IMR-90 (cell line): ENCODE measurements around the gene THADA. TPM values are rescaled to one million over a fixed set of nuclear protein-coding genes. Genes with fewer than 3 reads are reported as not detected.

Experiments used
- ATAC-seq: fragments of 200-7000 bp; cut with Tn5 transposase; 2 replicates; pipeline ENCODE4 v1.9.1; 2020; ENCODE audit warnings: low read depth, mild to moderate bottlenecking, moderate library complexity
- BruUV-seq: library from RNA; stranded (reverse); fragments of 400-500 nt; replicated peaks from 2 replicates; lab custom pipeline; 2021; lab: Mats Ljungman, UMichigan
- CTCF ChIA-PET: fragments of 300-600 bp; formaldehyde crosslinking; extraction: SDS; loops from one replicate; lab custom pipeline; 2021; ENCODE audit warnings: antibody characterized with exemption; lab: Yijun Ruan, JAX
- POLR2A ChIA-PET: fragments of 300-600 bp; sonication (Branson Sonifier 250); formaldehyde crosslinking; loops from one replicate; lab custom pipeline; 2022; ENCODE audit warnings: antibody characterized with exemption; ENCODE audit not compliant: unreplicated experiment; lab: Charles Lee
- DNase-seq: peaks from one replicate; pipeline ENCODE4 v3.0.0; 2013
- H2AFZ ChIP-seq: replicated peaks from 2 replicates; pipeline ENCODE3; 2013; ENCODE audit warnings: low read length, mild to moderate bottlenecking; ENCODE audit not compliant: poor library complexity
- H2AK5ac ChIP-seq: 2 replicates; pipeline ENCODE4 v1.6.1; 2013; ENCODE audit warnings: low read depth, low read length, inconsistent platforms
- H2AK9ac ChIP-seq: replicated peaks from 2 replicates; pipeline ENCODE3; 2013; ENCODE audit warnings: mild to moderate bottlenecking, low read depth, low read length, moderate library complexity; ENCODE audit not compliant: poor library complexity
- H2BK120ac ChIP-seq: 2 replicates; pipeline ENCODE4 v1.6.1; 2013; ENCODE audit warnings: low read depth, low read length, inconsistent platforms
- H2BK15ac ChIP-seq: 3 replicates; pipeline ENCODE4 v1.6.1; 2013; ENCODE audit warnings: low read depth, low read length, inconsistent platforms
- H2BK20ac ChIP-seq: 2 replicates; pipeline ENCODE4 v1.6.1; 2013; ENCODE audit warnings: low read depth, mild to moderate bottlenecking, inconsistent platforms, low read length, moderate library complexity
- H2BK5ac ChIP-seq: 2 replicates; pipeline ENCODE4 v1.6.1; 2013; ENCODE audit warnings: mild to moderate bottlenecking, low read depth, low read length, inconsistent platforms; ENCODE audit not compliant: poor library complexity, severe bottlenecking
- H3K14ac ChIP-seq: replicated peaks from 2 replicates; pipeline ENCODE4 v1.6.1; 2013; ENCODE audit warnings: low read depth, low read length, inconsistent platforms
- H3K18ac ChIP-seq: 2 replicates; pipeline ENCODE4 v1.6.1; 2013; ENCODE audit warnings: low read depth, low read length, control low read depth
- H3K23ac ChIP-seq: 2 replicates; pipeline ENCODE4 v1.6.1; 2013; ENCODE audit warnings: low read depth, low read length, inconsistent platforms
- H3K27ac ChIP-seq: 2 replicates; pipeline ENCODE4 v1.5.1; 2013; ENCODE audit warnings: mild to moderate bottlenecking, control low read depth, low read length; ENCODE audit not compliant: insufficient read depth
- H3K27me3 ChIP-seq: 2 replicates; pipeline ENCODE4 v1.6.1; 2013; ENCODE audit warnings: low read length; ENCODE audit not compliant: control insufficient read depth, insufficient read depth
- H3K36me3 ChIP-seq: 2 replicates; pipeline ENCODE4 v1.6.1; 2013; ENCODE audit warnings: low read length, mixed read lengths; ENCODE audit not compliant: control insufficient read depth, insufficient read depth
- H3K4ac ChIP-seq: 2 replicates; pipeline ENCODE4 v1.6.1; 2013; ENCODE audit warnings: low read depth, low read length, inconsistent platforms
- H3K4me1 ChIP-seq: 2 replicates; pipeline ENCODE4 v1.6.1; 2013; ENCODE audit warnings: low read length, mixed read lengths; ENCODE audit not compliant: control insufficient read depth, insufficient read depth
- H3K4me2 ChIP-seq: 2 replicates; pipeline ENCODE4 v1.6.1; 2013; ENCODE audit warnings: low read depth, mild to moderate bottlenecking, control low read depth, low read length, moderate library complexity
- H3K4me3 ChIP-seq: 2 replicates; pipeline ENCODE4 v1.5.1; 2013; ENCODE audit warnings: low read depth, mild to moderate bottlenecking, control low read depth, low read length, moderate library complexity; ENCODE audit not compliant: insufficient read depth
- H3K56ac ChIP-seq: 2 replicates; pipeline ENCODE4 v1.6.1; 2013; ENCODE audit warnings: low read length, inconsistent platforms; ENCODE audit not compliant: insufficient read depth; ENCODE audit errors: extremely low read depth
- H3K79me1 ChIP-seq, 2 experiments: 2 replicates each; pipeline ENCODE4 v1.6.1; 2013; ENCODE audit warnings: low read length in 2 of 2, inconsistent platforms in 1 of 2, low read depth in 1 of 2
- H3K9ac ChIP-seq: 2 replicates; pipeline ENCODE4 v1.6.1; 2013; ENCODE audit warnings: low read depth, low read length, control low read depth
- H3K9me1 ChIP-seq: 2 replicates; pipeline ENCODE4 v1.6.1; 2013; ENCODE audit warnings: low read length, inconsistent platforms; ENCODE audit not compliant: insufficient read depth
- H3K9me3 ChIP-seq: 2 replicates; pipeline ENCODE4 v1.6.1; 2013; ENCODE audit warnings: low read length; ENCODE audit not compliant: control insufficient read depth, insufficient read depth
- H4K20me1 ChIP-seq: 2 replicates; pipeline ENCODE4 v1.6.1; 2013; ENCODE audit warnings: low read length, inconsistent platforms; ENCODE audit not compliant: insufficient read depth
- H4K5ac ChIP-seq: 2 replicates; pipeline ENCODE4 v1.6.1; 2013; ENCODE audit warnings: mild to moderate bottlenecking, low read depth, low read length, control low read depth
- H4K8ac ChIP-seq, 2 experiments: 2 replicates each; pipeline ENCODE4 v1.6.1; 2013; ENCODE audit warnings: low read depth in 2 of 2, low read length in 2 of 2, control low read depth in 1 of 2, inconsistent platforms in 1 of 2
- H4K91ac ChIP-seq: 2 replicates; pipeline ENCODE4 v1.6.1; 2013; ENCODE audit warnings: low read depth, low read length, inconsistent platforms; ENCODE audit not compliant: insufficient read depth
- CHD1 ChIP-seq: IDR thresholded peaks from 2 replicates; pipeline ENCODE4 v1.6.1; 2012; ENCODE audit warnings: low read depth, low read length, improper control_type of control experiment
- CTCF ChIP-seq: conservative IDR thresholded peaks from 2 replicates; pipeline ENCODE4 v1.5.1; 2012; ENCODE audit warnings: mild to moderate bottlenecking, low read depth, low read length, improper control_type of control experiment
- FOS ChIP-seq: fragments of 150-350 bp; IDR thresholded peaks from 2 replicates; pipeline ENCODE4 v1.6.1; 2016; ENCODE audit warnings: low read depth, low read length
- MAFK ChIP-seq: IDR thresholded peaks from 2 replicates; pipeline ENCODE4 v1.6.1; 2012; ENCODE audit warnings: low read depth, low read length, improper control_type of control experiment
- MAZ ChIP-seq: IDR thresholded peaks from 2 replicates; pipeline ENCODE4 v1.6.1; 2012; ENCODE audit warnings: low read depth, mild to moderate bottlenecking, low read length, improper control_type of control experiment, moderate library complexity, borderline replicate concordance
- MXI1 ChIP-seq: IDR thresholded peaks from 2 replicates; pipeline ENCODE4 v1.6.1; 2012; ENCODE audit warnings: low read depth, mild to moderate bottlenecking, low read length, moderate library complexity, borderline replicate concordance
- NFE2L2 ChIP-seq: fragments of 150-350 bp; IDR thresholded peaks from 2 replicates; pipeline ENCODE4 v1.6.1; 2016; ENCODE audit warnings: low read depth, mild to moderate bottlenecking, low read length
- POLR2A ChIP-seq: IDR thresholded peaks from 2 replicates; pipeline ENCODE4 v1.6.1; 2012; ENCODE audit warnings: mild to moderate bottlenecking, low read depth, low read length
- RAD21 ChIP-seq: IDR thresholded peaks from 2 replicates; pipeline ENCODE4 v1.6.1; 2012; ENCODE audit warnings: low read length, improper control_type of control experiment
- RCOR1 ChIP-seq: IDR thresholded peaks from 2 replicates; pipeline ENCODE4 v1.6.1; 2012; ENCODE audit warnings: mild to moderate bottlenecking, low read length, improper control_type of control experiment; ENCODE audit not compliant: insufficient replicate concordance
- SMC3 ChIP-seq: fragments of 150-350 bp; IDR thresholded peaks from 2 replicates; pipeline ENCODE4 v1.6.1; 2016; ENCODE audit warnings: low read depth, mild to moderate bottlenecking, antibody characterized with exemption, low read length, moderate library complexity
- WGBS, 2 experiments: methylation state at CpG; one replicate each; pipeline versions ENCODE4 v1.1.5 to v1.1.7; 2013; ENCODE audit warnings: missing lambda C conversion rate in 2 of 2; ENCODE audit not compliant: insufficient read length in 1 of 2; ENCODE audit errors: extremely low coverage in 2 of 2; 5-methylcytosine and 5-hydroxymethylcytosine counted together
- dilution Hi-C: fragments of 300-500 bp; cut with HindIII; formaldehyde crosslinking; loops from one replicate; pipeline ENCODE4 v1.14.3; 2018; ENCODE audit warnings: low sequenced_read_pairs; ENCODE audit not compliant: unreplicated experiment
- in situ Hi-C: fragments of 300-500 bp; cut with MboI; formaldehyde crosslinking; loops from 3 replicates; pipeline ENCODE4 v1.14.3; 2019; ENCODE audit warnings: low sequenced_read_pairs, inconsistent platforms, mixed read lengths
- intact Hi-C: fragments of 100-400 bp; cut with micrococcal nuclease; formaldehyde crosslinking; loops from 2 replicates; pipeline ENCODE4 v1.10.0; 2022
- polyA plus RNA-seq, 3 experiments: library from polyadenylated mRNA; depleted of rRNA; stranded (reverse); fragments of >200 nt; gene quantifications; 2 replicates each; pipeline ENCODE4 v1.2.3, GENCODE V29; 2012; ENCODE audit warnings: low replicate concordance in 1 of 3
- total RNA-seq: library from RNA; depleted of rRNA; stranded (reverse); fragments of >200 nt; gene quantifications from 2 replicates; pipeline ENCODE4 v1.2.3, GENCODE V29; 2012
- TF ChIP-seq, protein P1 (sequence below): fragments of 150-350 bp; IDR thresholded peaks from 2 replicates; pipeline ENCODE4 v1.6.1; 2017; ENCODE audit warnings: mild to moderate bottlenecking, antibody characterized with exemption, low read length, low read depth

The THADA gene
- total and polyA plus RNA-seq, 2 of the 4 experiments (the other 2 are of a cell fraction), result 10.5 to 21.3 TPM

DNA sequence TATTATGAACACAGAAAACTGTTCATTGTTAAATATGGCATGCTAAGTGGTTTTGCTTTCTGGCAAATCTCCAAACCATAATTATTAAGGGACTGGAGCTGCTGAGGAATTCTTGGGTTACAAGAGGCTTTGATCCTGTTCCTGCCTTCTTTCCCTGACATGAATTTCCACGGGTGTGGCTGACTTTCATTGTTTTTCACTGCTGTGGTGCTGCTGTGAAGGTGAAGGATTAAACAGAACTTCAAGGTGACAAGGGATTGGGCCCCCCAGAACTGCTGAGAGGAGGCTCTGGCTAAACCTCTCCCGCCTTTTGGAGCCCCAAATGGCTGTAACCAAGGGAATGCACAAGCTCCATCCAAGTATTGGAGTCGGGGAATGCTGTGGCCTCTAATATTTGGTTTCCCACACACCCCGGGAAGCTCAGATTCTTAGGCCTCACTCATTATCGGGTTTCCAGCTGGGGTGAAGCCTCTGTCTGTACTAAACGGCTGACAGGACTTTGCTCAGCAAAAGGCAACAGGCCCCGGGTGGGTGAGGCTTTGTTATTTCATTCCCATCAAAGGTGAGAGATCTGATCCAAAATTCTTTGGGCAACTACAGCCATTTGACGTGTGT lies 340.4 kb downstream of the THADA start:
- dilution Hi-C loops (no loop called here), in situ Hi-C loops (no loop called here), intact Hi-C loops (no loop called here)
- H3K23ac ChIP-seq, result no peak overlapping the region
- H2AK9ac ChIP-seq, result no peak overlapping the region
- ATAC-seq, result no peak
- H3K56ac ChIP-seq, result no peak overlapping the region
- no peak overlapping the region for H2BK120ac ChIP-seq
- H3K4me2 ChIP-seq, result no peak overlapping the region
- peaks cover 4% of the 10 kb centered on the region for H3K9me1 ChIP-seq
- WGBS, 2 experiments, result 20% methylated on average over 1 of the region's 8 CpGs; no CpG with 5 or more reads in 1 of the 2 experiments
- no peaks in the 10 kb centered on the region for H3K79me1 ChIP-seq
- TF ChIP-seq NFE2L2 (no peak), SMC3 (no peak), MAZ (no peak), MXI1 (no peak), MAFK (no peak), FOS (no peak), RAD21 (no peak), POLR2A (no peak), CHD1 (no peak), RCOR1 (no peak), CTCF (no peak)
- TF ChIP-seq, protein P1, sequence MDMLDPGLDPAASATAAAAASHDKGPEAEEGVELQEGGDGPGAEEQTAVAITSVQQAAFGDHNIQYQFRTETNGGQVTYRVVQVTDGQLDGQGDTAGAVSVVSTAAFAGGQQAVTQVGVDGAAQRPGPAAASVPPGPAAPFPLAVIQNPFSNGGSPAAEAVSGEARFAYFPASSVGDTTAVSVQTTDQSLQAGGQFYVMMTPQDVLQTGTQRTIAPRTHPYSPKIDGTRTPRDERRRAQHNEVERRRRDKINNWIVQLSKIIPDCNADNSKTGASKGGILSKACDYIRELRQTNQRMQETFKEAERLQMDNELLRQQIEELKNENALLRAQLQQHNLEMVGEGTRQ, result no peak
- no peak overlapping the region for H2BK15ac ChIP-seq
- H3K36me3 ChIP-seq, result peaks cover 2% of the 10 kb centered on the region; the same call in 1 of the 2 replicates
- DNase-seq, result no peak
- ChIA-PET POLR2A (no interaction called here), CTCF (no interaction called here)
- BruUV-seq, result no TSS peak
- no peaks in the 10 kb centered on the region for H3K27me3 ChIP-seq
- no peak overlapping the region for H3K14ac ChIP-seq
- no peak overlapping the region for H2BK5ac ChIP-seq
- H3K4me1 ChIP-seq, result peaks cover 11% of the 10 kb centered on the region
- H3K27ac ChIP-seq, result no peak overlapping the region
- no peak overlapping the region for H4K8ac ChIP-seq
- no peaks in the 10 kb centered on the region for H3K9me3 ChIP-seq
- H2BK20ac ChIP-seq, result no peak overlapping the region
- no peak overlapping the region for H3K9ac ChIP-seq
- H3K4ac ChIP-seq, result no peak overlapping the region
- H4K5ac ChIP-seq, result no peak overlapping the region; the same call in 1 of the 2 replicates
- no peak overlapping the region for H4K91ac ChIP-seq
- no peak overlapping the region for H2AFZ ChIP-seq
- H3K18ac ChIP-seq, result no peak overlapping the region
- no peak overlapping the region for H3K4me3 ChIP-seq
- H2AK5ac ChIP-seq, result no peak overlapping the region
- no peaks in the 10 kb centered on the region for H4K20me1 ChIP-seq
